GM10266 (cell line): ENCODE data around the gene BBC3.

ENCODE experiments used
- DNase-seq: peaks from one replicate; pipeline ENCODE4 v3.0.0; 2012; ENCODE audit errors: extremely low spot score
- CTCF ChIP-seq: IDR thresholded peaks from 2 replicates; pipeline ENCODE4 v1.5.1; 2012; ENCODE audit warnings: mild to moderate bottlenecking, low read depth; ENCODE audit not compliant: control insufficient read depth, insufficient read depth; ENCODE audit errors: missing control alignments

BBC3 gene

GRCh38 chr19:47179653-47180310 is 51.2 kb downstream of the BBC3 start:
- DNase-seq = no peak
- no peak for TF ChIP-seq CTCF

- TF ChIP-seq CTCF = no peak
- no peak for DNase-seq
These were observed 54.3 kb downstream of the BBC3 start for GRCh38 chr19:47176627-47177090.

- DNase-seq = no peak
- TF ChIP-seq CTCF = no peak
These were observed 54.9 kb downstream of the BBC3 start for GRCh38 chr19:47176071-47176626.

GRCh38 chr19:47172666-47173455 is 58.1 kb downstream of the BBC3 start:
- no peak for DNase-seq
- TF ChIP-seq CTCF = no peak
